Measurements from ENCODE around the gene ZMYND11. TPM values are rescaled to one million over a fixed set of nuclear protein-coding genes. Genes with fewer than 3 reads are reported as not detected.

The ZMYND11 gene
- total RNA-seq, 2 donors from 2014 or later: 34.1 to 48.5 TPM

- DNase-seq: no peak
- TF ChIP-seq CTCF (IDR thresholded peaks at IDR 0.05): no peak
- Histone ChIP-seq H3K36me3 (no peaks in the 10 kb centered on the region), H3K9me3 (no peaks in the 10 kb centered on the region), H3K27me3 (no peaks in the 10 kb centered on the region), H3K9ac (ENCODE audit: low read depth in 2 of 2, low read length in 2 of 2) (no peak overlapping the region), H3K4me3 (no peak overlapping the region), H3K27ac (no peak overlapping the region), H3K4me1 (no peaks in the 10 kb centered on the region)
- intact Hi-C loops (cut with DNase I): no loop called here
Observed at GRCh38 chr10:176677-177076, 41.4 kb downstream of the ZMYND11 start.

DNA sequence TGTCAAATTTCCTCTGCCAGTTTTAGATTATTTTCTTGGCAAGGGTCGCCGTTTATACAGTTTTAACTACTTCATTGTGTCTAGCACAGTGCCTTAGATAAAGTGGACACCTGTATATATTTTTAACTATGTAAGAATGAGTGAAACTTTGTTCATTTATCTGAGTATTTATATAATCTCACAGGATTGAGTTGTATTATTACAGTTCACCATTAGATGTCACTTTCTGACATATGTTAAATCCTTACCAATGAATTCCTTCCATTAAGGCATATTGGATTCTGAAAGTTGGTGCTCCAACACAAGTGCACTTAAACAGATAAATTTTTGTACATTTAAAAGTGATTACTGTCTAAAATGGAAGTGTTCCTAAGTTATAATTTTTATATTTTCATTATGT, 43.0 kb downstream of the ZMYND11 start:
- H3K36me3 ChIP-seq: no peaks in the 10 kb centered on the region
- no peak for DNase-seq
- H3K27ac ChIP-seq: no peak overlapping the region
- no peaks in the 10 kb centered on the region for H3K4me1 ChIP-seq
- H3K9ac ChIP-seq (ENCODE audit: low read depth in 2 of 2, low read length in 2 of 2): no peak overlapping the region
- H3K9me3 ChIP-seq: no peaks in the 10 kb centered on the region
- TF ChIP-seq CTCF (IDR thresholded peaks at IDR 0.05): no peak
- no peak overlapping the region for H3K4me3 ChIP-seq
- intact Hi-C loops (cut with DNase I): no loop called here
- no peaks in the 10 kb centered on the region for H3K27me3 ChIP-seq

DNA sequence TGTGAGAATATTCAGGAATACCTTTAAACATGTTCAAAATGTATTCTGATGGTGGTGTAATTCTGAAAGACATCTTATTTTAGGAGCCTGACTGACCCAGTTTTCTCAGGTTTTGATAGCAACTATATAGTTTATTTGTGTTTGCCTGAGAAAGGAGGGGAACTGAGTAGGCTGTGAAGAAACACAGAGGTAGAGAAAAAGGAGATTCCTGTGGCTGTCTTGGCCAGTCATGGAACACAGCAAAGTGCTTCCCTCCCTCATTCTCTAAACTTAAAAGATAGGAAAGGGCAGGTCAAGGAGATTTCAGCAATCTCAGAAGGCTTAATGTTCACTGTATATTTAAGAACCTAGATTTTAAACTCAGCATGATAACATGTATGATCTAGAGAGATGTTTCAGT, 43.5 kb downstream of the ZMYND11 start:
- TF ChIP-seq CTCF (IDR thresholded peaks at IDR 0.05): no peak
- no peaks in the 10 kb centered on the region for H3K9me3 ChIP-seq
- DNase-seq: no peak
- no peaks in the 10 kb centered on the region for H3K27me3 ChIP-seq
- H3K9ac ChIP-seq (ENCODE audit: low read depth in 2 of 2, low read length in 2 of 2): no peak overlapping the region
- H3K4me1 ChIP-seq: no peaks in the 10 kb centered on the region
- H3K27ac ChIP-seq: no peak overlapping the region
- intact Hi-C loops (cut with DNase I): no loop called here
- no peak overlapping the region for H3K4me3 ChIP-seq
- no peaks in the 10 kb centered on the region for H3K36me3 ChIP-seq

DNA sequence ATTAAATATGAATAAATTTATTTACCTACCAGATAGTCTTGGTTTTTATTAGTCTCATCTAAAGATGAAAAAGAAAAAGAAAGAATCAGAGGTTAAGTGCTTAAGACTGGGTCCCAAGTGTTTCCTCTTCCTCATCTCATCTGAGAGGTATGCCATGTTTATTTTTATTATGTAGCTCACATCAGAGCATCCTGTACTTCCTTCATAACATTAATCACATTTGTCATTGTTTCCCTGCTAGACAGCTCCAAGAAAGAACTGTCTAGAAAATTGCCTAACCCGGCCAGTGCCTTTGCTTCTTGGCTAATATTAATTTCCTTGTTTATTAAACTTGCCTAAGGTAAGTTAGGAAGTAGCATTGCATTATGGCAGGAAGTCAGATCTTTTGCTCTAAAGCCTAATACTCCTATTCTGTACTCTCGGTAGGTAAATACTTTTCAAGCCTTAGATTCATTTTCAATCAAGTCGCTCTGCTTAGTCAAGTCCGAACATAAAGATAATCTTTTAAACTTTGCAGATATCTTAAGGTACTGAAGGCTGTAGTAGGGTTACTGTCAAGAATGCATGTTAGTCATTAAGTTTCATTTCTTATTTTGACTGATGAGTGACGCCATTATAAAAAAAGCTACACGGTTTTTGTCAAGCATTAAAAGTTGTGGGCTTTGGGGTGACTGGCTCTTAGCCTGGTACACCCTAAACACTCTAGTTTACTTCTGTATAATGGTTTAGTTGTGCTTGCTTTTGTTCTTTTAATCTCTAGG, 47.4 kb downstream of the ZMYND11 start:
- Histone ChIP-seq H3K4me1 (no peaks in the 10 kb centered on the region), H3K27ac (no peak overlapping the region), H3K36me3 (no peaks in the 10 kb centered on the region), H3K9ac (ENCODE audit: low read depth in 2 of 2, low read length in 2 of 2) (no peak overlapping the region), H3K9me3 (no peaks in the 10 kb centered on the region), H3K27me3 (no peaks in the 10 kb centered on the region), H3K4me3 (no peak overlapping the region)
- no peak for DNase-seq
- intact Hi-C loops (cut with DNase I): no loop called here
- TF ChIP-seq CTCF (IDR thresholded peaks at IDR 0.05): no peak

DNA sequence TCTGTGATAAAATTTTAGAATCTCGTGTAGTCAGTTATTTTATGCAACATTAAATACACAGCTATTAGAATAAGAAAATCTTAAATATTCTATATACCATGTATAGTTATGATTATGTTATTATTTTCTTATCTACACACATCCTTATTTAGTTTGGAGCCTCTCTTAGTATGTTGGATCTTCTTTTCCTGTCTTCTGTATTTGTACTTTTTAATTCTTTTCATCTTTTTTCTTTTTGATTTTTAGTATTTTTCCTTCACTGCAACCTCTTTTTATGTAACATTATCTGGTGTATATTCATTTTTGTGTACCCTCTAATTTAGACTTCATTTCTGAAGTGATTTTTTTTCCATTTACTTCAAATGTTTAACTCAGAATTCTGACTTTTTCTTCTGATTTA, 48.9 kb downstream of the ZMYND11 start:
- H3K9ac ChIP-seq (ENCODE audit: low read depth in 2 of 2, low read length in 2 of 2): no peak overlapping the region
- no peak overlapping the region for H3K27ac ChIP-seq
- no peaks in the 10 kb centered on the region for H3K36me3 ChIP-seq
- no peaks in the 10 kb centered on the region for H3K27me3 ChIP-seq
- no peak for DNase-seq
- no peak overlapping the region for H3K4me3 ChIP-seq
- intact Hi-C loops (cut with DNase I): no loop called here
- TF ChIP-seq CTCF (IDR thresholded peaks at IDR 0.05): no peak
- H3K4me1 ChIP-seq: no peaks in the 10 kb centered on the region
- no peaks in the 10 kb centered on the region for H3K9me3 ChIP-seq
